ENCODE data around the gene SPTA1.

DNA sequence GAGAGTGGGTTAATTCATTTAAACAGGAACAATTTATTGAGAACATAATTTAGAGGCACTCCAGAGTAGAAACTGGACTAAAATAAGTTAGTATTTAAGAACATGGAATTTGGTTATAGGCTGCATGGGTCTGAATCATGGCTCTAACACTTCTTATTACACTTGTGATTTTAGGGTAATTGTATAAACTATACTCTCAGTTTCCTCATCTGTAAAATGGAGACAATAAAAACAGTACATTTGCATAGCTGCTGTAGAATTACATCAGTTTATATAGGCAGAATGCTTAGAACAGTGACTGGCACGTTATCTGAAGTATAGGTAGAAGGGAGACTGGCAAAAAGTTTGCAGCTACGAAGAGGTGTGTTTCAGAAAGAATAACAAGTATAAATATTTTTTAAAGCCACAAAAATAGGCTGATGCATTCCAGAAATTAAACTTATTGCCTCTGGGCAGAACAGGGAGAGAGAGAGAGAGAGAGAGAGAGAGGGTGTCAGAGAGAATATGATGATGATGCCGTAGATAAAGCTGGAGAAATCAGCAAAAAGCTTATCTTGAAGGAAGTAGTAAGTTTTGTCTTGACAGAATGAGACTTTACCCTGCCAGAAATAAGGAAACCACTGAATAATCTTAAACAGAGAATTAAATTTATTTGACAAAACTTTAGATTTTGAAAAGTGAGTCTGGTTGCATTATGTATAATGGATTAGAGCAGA lies 42.2 kb upstream of the SPTA1 start:
- TF ChIP-seq EZH2 (IDR thresholded peaks at IDR 0.05; ENCODE audit: insufficient read depth, low read length), result no peak
- TF ChIP-seq, protein P1, sequence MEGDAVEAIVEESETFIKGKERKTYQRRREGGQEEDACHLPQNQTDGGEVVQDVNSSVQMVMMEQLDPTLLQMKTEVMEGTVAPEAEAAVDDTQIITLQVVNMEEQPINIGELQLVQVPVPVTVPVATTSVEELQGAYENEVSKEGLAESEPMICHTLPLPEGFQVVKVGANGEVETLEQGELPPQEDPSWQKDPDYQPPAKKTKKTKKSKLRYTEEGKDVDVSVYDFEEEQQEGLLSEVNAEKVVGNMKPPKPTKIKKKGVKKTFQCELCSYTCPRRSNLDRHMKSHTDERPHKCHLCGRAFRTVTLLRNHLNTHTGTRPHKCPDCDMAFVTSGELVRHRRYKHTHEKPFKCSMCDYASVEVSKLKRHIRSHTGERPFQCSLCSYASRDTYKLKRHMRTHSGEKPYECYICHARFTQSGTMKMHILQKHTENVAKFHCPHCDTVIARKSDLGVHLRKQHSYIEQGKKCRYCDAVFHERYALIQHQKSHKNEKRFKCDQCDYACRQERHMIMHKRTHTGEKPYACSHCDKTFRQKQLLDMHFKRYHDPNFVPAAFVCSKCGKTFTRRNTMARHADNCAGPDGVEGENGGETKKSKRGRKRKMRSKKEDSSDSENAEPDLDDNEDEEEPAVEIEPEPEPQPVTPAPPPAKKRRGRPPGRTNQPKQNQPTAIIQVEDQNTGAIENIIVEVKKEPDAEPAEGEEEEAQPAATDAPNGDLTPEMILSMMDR (IDR thresholded peaks at IDR 0.05; ENCODE audit: insufficient read depth, low read depth, low read length), result no peak

Measured in astrocyte (in vitro differentiated cells and primary cell).